Spleen (tissue), 7 donors: ENCODE data around the gene IFNG-AS1.

Source experiments
- CTCF ChIP-seq, 11 experiments: fragments of 200-600 bp in 7 of 11; fragments of 450-650 bp in 4 of 11; sonication (generic) in 4 of 11; IDR thresholded peaks in 8 of 11; conservative IDR thresholded peaks in 3 of 11; 1 replicate in 7 of 11; 2 replicates in 4 of 11; pipeline versions ENCODE4 v1.4.0 to v1.8.0; 2016 to 2021; ENCODE audit warnings: antibody characterized with exemption in 11 of 11, inconsistent platforms in 4 of 11, mild to moderate bottlenecking in 1 of 11
- POLR2A ChIP-seq, 3 donors: fragments of 450-650 bp; IDR thresholded peaks; one replicate each; pipeline ENCODE4 v1.5.1; 2017; ENCODE audit warnings: antibody characterized with exemption in 3 of 3, mild to moderate bottlenecking in 1 of 3
- donor health status: DM: no; HTN: no; CAD: no; lungs with moderate emphysema.
- donor health status: DM: no; HTN: no; CAD: no.
- donor health status: DM: no; HTN: no; CAD: no.

GRCh38 chr12:68056300-68056699 is 67.1 kb downstream of the IFNG-AS1 start:
- TF ChIP-seq POLR2A (IDR thresholded peaks at IDR 0.05) (no peak), CTCF (IDR thresholded peaks at IDR 0.05 in 8 of 11, conservative IDR thresholded peaks at IDR 0.05 in 3 of 11) (no peak)
